NCI-H524 treated with DMSO at 0.1 percent for 48 hours (cell line): ENCODE measurements around the gene MYH15.
"Not testable (repeated sequence)": the region's sequence is repeated elsewhere in the genome, so short reads cannot be mapped to it uniquely, and the experiment has no call there.

Experiments
- DNase-seq: peaks from one replicate; lab custom pipeline; 2025; lab: John Stamatoyannopoulos, UW

MYH15 gene

DNA sequence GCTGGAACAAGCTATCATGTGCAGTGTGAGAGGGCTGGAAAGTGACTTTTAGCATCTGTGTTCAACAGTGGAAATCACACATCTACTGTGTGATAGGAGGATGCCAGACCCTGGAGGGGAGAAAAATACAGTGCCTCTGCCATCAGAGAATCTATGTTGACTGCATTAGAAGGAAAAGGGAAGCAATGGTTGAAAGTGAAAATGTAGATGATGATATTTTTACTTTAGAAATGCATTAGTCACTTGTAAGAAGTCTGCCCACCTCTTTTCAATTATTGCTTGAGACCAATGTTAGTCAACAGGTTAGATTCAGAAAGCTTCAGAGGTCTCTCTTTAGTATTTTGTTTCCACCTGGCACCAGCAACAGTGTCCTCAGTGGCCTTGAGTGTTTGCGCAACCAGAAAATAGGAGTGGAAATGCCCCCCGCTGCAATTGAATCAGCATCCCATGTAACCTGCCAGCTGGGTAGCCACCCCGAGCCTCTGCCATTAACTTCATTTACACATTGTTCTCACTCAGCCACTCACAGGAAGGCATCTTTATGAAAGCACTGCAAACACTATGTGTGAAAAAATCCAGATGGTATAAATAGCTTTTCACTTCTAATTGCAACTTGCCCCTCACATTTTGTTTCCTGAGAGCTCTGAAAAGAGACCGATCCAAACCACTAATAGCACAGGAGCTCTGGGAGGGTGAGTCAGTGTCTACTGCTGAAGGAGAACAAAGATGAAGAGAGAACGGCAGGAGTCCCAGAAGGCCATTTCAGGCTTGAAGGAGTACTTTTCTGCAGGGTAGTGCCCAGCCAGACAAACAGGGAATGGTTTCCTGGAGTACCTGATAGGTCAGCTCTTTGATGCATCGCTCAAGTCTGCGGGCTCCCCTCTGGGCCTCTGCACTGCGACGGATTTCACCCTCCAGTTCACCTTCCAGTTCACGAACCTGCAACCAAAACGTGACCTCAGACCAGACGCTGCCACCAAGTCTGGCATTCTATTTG lies 122.0 kb downstream of the MYH15 start:
- no peak for DNase-seq

DNA sequence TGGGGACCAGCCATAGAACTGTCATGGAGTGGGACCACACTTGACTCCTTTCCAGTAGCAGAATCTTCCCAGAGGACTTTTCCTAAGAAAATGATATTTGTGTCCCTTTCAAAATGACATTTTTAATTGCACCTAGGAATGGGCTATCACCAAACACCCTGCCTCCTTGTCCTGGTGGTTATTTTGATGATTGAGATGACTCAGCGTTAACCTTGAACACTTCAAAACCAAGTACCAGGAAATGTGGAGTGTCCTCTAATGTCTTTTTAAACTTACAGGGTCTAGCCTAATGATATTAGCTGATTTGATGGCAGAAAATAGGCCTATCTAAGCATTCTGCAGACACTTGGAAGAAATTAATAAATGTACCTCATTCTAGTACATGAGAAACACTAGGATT lies 123.3 kb downstream of the MYH15 start:
- no peak for DNase-seq

DNA sequence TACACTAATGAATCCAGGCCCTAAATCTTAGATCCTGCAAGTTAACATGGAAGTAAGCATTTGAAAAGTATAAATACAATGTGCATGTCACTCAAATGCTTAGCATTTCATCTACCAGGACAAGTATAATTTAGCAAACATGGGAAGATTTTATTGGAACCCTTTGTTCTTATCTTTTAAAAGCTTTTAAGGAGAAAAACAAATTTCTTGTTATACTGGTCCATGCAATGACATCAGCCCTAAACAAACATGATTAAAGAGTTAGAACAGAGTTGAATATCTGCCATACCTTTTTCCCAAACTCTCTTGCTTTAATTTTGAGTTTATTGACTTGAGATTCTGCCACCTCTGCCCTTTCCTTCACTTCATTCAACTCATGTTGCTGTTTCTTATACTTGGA lies 127.1 kb downstream of the MYH15 start:
- no peak for DNase-seq

DNA sequence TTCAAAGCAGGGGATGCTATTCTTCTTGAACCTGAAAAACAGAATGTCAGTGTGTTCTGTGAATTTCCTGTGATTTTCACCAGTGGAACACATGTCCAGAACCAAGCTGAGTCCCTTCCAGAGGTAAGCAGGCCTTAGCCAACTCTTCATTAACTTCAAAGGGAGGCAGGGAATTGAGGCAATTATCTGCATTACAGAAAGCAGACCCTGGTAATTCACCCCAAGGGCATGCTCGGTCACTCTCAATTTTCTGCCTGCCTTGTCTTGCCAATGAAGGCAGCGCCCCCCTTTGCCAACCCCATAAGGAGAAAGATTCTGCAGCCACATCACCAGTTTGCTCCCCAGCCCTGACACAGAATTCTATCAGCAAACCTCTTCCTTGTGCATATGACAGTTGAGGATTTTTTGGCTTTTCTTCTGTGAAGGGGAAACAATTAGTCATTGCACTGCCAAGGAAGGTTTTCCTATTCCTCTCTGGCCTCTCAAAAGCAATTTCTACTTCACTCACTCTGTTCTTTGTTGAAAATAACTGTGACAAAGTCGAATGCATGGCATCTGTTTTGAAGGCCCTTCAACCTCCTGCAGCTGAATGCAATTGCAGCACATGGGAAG lies 128.8 kb downstream of the MYH15 start:
- DNase-seq, result no peak

DNA sequence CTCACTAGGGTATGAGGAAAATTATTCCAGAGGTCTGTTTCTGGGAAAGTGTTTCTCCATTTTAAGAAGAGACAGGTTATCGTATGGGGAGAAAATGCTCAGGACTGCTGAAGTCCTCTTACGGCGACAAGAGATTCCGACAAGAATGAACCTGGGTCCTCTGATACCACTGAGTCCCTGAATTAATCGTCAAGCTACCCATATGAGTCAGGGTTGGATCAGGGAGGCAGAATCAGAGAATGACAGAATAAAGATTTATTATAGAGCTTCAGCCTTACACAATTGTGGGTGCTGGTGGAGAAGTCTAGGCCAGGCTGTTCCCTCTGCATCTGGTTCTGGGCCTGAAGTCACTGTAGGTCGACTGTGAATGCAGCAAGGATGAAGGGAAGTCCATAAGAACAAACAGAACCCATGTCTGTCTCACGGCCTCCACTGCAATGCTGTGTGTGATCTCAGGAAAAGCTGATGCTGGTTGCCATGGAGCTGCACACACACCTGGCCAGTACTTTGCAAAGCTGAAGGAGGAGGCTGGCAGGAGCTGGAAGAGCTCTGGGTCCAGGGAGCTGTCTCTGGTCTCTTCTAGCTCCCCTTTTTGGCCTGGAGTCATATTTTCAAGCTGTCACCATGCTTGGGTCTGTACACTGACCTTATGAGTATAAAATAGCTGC lies 130.1 kb downstream of the MYH15 start:
- DNase-seq, result no peak

DNA sequence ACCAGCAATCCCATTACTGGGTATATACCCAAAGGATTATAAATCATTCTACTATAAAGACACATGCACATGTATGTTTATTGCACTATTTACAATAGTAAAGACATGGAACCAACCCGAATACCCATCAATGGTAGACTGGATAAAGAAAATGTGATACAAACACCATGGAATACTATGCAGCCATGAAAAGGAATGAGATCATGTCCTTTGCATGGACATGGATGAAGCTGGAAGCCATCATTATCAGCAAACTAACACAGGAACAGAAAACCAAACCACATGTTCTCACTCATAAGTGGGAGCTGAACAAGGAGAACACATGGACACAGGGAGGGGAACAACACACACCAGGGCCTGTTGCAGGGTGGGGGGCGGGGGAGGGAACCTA lies 131.4 kb downstream of the MYH15 start:
- DNase-seq, result not testable (repeated sequence)

DNA sequence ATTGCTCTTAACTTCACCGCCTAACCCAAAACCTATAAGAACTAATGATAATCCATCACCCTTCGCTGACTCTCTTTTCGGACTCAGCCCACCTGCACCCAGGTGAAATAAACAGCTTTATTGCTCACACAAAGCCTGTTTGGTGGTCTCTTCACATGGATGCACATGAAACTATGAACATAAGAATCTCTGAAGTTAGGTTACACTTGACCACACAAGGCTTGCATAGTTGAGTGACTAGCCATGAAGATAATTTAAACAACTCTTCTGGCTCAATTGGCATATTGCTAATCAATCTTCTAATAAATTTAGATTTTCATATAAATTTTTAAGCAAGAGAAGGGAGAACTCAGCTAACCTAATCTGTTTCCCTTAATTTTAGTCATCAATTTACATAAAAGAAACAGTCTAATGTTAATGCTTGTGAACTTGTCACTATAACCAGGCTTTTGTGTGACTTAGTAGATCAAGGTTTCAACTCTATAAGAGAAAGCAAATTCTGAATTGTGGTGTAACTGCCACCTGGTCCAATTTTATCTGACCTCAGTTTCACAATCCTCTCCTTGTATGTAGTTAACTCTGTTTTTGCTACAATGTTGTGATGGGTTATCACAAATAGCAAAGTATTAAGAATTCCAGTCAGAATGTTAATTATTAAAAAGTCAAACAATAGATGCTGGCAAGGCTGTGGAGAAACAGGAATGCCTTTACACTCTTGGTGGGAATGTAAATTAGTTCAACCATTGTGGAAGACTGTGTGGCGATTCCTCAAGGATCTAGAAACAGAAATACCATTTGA lies 132.0 kb downstream of the MYH15 start:
- DNase-seq, result no peak

DNA sequence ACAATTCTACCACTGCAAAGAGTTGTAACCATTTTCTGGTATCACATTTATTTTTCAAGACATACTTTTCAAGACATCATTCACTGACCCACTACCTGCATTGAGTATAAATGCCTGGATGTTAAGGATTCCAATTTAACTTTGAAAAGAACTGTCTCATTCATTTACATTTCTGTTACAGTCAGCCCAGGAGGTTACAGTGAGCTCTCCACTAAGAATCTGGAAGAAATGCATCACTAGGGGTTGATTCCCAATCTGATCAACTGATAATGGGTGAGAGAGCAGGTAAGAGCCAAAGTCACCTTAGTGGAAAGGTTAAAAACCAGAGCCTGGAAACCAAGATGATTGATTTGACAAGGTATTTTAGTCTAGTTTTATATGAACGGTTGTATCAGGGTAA lies 133.0 kb downstream of the MYH15 start:
- DNase-seq, result no peak

DNA sequence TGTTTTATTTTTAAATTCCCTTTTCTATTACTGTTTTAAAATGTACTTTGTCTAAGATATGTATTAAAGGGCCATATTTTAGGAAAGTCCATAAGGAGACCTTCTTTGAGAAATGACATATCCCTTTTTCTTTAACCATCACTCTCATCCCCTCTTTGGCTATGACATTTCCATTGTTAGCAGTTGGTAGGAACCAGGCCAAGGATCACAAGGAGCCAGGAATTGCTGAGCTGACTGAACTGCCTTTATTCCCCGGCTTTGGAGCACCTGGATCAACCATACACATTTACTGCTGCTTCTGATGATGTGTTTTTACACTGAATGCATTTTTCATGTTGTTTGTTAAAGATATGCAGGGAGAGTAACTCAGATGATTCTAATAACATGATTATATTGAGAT lies 134.4 kb downstream of the MYH15 start:
- DNase-seq, result no peak

DNA sequence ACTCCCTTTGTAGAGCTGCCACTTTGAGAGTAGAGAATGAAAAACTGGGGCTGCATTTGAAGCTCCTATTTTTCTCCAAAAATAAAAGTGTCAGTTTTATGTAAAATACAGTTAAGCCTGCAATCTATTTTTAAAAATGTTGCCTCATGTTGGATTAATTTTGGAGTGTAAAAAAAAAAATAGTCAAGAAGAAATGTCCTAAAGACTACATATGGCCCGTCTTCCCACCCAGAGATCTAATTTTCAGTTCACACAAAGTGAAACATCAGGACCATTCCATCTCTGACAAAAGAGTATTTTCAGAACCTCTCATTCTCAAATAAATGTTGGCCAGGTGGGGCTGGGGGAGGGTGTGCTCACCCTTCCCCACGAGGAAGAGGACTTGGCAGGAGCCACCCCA lies 151.4 kb downstream of the MYH15 start:
- no peak for DNase-seq

DNA sequence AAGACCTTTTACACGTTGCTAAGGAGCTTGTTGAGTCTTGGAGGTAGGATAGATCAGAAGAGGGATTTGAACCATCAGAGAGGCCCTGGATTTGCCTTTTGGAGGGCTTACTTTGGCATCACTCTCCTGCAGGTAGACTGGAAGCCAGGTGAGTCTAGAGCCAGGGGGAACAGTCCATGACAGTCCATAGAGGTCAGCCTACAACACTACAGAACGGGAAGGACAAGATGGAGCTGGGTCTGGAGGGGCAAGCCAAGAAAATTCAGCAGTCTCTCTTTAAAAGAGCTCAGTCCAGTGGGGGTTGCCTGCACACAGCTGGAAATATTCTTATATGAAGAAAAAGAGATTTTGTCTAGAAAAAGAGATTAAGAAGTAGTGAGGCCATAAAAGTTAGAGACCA lies 153.4 kb downstream of the MYH15 start:
- DNase-seq, result no peak

DNA sequence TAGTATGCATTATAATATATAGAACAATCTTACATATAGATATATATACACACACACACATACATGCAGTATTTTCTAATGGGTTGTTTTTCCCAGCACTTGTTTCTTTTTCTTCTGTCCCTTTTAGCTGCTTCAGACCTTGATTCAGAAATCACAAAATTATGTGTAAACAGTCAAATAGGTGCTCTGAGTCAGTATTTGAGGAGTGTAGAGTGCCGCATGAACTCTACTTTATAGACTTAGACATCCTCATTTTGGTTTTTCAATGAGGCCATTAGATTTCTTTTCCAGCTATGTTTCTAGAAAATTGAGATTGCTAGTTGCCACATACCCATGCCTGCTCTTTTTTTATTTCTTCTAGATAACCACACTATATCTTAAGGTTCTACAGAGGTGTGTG lies 155.8 kb downstream of the MYH15 start:
- DNase-seq, result no peak

DNA sequence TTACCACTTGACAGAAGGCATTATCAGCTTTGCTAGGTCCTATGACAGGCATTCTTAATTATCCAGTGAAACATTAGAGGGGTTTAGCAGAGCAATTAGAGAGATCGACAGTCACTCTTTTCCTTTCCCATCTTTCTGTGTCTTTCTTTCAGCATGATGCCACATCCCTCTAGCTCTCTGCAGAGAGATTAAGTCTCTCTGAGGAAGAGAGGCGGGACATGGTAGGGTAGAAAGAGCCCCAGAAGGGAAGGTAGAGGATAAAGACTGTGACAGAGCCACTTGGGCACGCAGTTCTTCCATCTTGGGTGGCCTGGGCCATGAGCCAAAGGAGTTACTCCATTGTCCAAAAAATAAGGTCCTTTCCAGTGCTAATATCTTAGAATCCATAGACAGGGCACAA lies 158.2 kb downstream of the MYH15 start:
- peak; percentile 97 for DNase-seq

DNA sequence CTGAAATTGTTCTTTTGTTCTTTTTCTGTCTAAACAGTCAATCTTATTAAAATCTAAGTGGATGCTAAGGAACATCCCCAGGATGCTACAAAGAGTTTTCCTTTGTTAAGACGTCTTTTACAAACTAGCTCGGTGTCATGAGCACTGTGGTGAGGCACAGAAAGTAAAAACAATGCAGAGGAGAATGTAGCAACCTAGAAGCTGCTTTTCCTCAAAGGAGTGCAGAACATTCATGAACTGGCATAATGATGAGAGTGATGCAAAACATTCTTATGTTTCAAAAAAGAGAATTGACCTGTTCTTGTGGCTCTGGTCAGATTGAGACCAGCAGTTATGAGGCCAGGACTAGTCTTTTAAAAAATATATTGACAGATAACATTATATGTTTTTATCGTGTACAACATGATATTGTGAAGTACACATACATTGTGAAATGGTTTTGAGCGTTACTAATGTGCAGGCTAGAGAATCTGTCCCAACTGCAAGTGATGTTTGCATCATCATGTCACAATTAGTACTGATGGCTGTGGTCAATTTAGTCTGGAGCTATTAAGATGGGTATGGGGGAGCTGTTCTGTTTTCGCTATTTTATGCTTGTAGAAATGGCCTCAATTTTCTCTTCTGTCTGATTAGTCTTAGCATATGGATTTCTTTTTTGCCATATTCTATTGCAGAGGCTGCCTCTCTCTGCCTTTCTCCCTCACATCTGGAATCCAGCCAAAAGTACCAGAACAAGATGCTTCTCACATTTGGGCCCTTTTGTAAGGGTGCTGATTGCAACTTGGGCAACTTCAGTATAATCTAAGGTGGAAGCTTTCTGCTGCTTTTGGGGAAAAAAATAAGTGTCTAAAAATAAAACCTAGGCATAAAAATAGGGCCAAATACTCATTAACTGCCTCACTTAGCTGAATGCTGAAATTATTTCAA lies 163.8 kb downstream of the MYH15 start:
- DNase-seq, result no peak

DNA sequence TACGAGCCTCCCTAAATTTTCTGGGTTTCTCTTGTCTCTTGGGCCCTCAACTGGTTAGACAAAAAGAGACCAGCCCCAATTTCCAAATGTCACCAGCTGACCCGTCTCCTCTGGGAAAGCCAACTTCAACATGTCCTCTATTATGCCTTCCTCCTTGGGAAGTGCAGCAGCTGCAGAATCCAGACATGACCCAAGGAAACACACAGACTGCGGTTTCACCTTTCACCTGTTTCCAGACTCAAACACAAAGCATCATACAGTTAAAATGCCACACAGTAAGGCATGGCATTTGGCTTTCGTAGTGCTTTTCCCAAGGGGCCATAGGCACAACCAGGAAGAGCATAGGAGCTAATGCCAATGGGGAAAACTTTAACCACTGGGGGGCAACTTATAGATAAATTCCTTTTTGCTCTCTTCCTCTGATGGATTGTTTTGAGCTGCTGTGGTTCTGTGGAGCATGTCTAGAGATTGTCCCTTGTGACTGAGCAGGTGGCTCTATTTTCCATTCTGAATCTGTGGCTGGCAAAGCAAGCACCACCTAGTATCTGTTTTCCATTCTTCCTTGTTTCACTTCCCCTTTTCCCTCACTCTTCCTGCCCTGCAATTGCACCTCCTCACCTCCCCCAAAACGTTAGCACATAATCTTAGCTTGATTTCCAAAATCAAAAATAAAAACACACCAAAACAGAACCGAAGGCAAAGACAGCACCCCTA lies 164.7 kb downstream of the MYH15 start:
- DNase-seq, result no peak

DNA sequence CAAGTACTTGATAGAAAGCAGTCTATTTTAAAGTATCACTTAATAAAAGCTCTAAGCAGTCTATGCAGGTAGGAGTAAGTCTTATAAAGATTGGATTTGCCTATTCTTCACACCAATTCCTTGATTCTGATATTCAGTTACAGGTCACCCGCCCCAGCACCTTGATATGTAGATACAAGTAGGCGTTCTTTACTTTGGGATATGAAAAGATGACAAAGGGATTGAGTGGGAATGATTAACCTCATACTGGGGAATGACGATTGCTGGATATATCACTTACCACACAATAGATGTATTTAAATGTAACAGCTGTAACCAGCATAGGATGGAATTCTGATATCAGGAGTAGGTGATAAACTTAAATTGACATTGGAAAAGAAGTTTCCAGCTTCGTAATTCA lies 166.9 kb downstream of the MYH15 start:
- DNase-seq, result no peak

DNA sequence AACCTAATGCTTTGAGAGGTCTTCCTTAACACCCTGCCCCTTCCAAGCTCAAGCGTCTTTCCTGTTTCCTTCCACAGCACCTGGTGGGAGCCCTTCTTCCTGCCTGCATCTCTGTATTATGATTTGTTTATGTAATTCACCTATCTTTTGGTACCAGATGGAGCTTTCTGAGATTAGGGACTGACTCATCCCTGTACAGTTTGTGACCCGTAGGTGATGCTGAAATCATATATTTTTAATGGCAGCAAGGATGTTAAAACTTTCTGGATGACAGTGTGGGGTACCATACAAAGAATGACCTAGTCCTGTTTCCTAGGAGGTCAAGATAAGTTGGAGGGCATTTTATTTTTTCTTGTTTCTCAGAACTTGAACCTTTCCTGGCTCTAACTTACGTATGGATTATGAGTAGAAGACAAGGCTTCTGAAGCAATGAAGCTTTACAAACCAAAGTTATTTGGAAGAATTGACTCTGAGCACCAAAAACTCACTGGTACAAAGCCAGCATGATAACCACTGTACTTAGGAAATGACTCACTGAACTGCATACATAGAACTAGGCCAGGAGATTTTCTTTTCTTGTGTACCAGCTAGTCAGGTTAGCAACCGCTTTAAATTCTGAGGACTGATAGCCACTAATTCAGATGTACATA lies 167.4 kb downstream of the MYH15 start:
- DNase-seq, result no peak

DNA sequence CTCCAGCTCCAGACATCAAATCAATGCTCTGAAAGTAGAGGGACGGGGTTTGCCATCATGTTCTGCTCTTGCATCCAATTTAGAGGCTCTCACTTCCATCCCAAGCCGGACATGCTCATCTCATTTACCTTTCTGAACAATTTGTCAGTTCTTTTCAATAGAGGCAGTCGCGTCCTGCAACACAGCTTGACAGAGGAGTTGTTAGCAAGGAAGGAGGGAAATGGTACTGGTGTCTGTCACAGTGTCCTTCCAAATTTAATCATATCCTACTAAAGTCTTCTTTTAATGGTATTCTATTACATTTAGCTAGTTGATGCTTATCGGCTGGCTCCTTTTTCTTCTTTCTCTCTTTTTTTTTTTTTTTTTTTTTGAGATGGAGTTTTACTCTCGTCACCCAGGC lies 168.5 kb downstream of the MYH15 start:
- no peak for DNase-seq

DNA sequence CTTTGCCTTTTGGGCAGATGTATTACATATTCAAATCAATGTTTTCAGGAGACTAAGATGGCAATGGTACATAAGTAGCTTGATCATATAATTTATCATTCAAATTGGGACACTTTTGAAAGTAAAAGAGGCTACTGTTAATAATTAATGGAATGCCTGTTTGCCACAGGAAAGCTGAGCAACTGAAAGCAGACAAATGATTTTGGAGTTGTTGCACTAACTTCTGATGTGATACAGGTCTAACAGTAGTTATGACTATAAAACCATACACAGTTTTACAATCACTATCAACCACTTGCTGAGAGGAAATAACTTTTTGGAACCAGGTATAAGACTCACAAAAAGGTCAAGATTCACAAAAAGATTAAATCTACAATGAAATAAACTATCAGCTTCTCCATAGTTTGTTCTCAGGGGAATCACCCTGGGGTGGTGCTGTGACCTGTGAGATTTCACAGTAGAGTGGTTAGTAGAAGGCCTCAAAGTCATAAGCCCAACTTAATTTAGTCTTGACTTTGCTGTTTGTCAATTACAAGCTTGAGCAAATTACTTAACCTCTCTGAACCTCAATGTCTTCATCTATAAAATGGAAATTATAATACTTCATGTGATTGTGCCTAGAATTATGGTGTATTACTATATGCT lies 171.4 kb downstream of the MYH15 start:
- DNase-seq, result no peak
